CD4-positive, alpha-beta T cell treated with Interleukin-15 for 4 hours (primary cell): ENCODE measurements around the gene FOXRED1.
A peak's percentile ranks its signal among the peaks of the same experiment; 100 is the strongest.

Experiments
- DNase-seq: peaks from one replicate; pipeline ENCODE4 v3.0.0-alpha.2; 2020; ENCODE audit warnings: low spot score

The FOXRED1 gene

GRCh38 chr11:126312961-126313360 is 44.0 kb downstream of the FOXRED1 start:
- no peak for DNase-seq

- no peak for DNase-seq
Measured at GRCh38 chr11:126313826-126314225, 44.9 kb downstream of the FOXRED1 start.

GRCh38 chr11:126317432-126317755 is 48.4 kb downstream of the FOXRED1 start:
- DNase-seq: no peak

GRCh38 chr11:126317756-126318573 is 49.0 kb downstream of the FOXRED1 start:
- DNase-seq: no peak

- DNase-seq: peak; percentile 27
Measured at GRCh38 chr11:126318574-126319373, 49.8 kb downstream of the FOXRED1 start.

- no peak for DNase-seq
Measured at GRCh38 chr11:126319374-126319740, 50.4 kb downstream of the FOXRED1 start.

GRCh38 chr11:126322996-126323395 is 54.0 kb downstream of the FOXRED1 start:
- DNase-seq: no peak

- DNase-seq: no peak
Measured at GRCh38 chr11:126327281-126328000, 58.5 kb downstream of the FOXRED1 start.
